DLD1 (cell line): ENCODE data around the gene B4GALNT4.
"Not testable (repeated sequence)": the region's sequence is repeated elsewhere in the genome, so short reads cannot be mapped to it uniquely, and the experiment has no call there.

Experiments used
- in situ Hi-C: cut with HindIII; loops from 2 replicates; pipeline ENCODE4 v1.10.0; 2017; ENCODE audit warnings: low sequenced_read_pairs

The B4GALNT4 gene

GRCh38 chr11:334264-334994, 34.9 kb upstream of the B4GALNT4 start:
- in situ Hi-C loops, result loop anchor here (10.0 kb wide), 1 partner anchor 80 kb away; no protein-coding TSS in a partner anchor

- in situ Hi-C loops, result loop anchor here (10.0 kb wide), 1 partner anchor 81 kb away; no protein-coding TSS in a partner anchor
These were observed 33.3 kb upstream of the B4GALNT4 start for GRCh38 chr11:335779-336658.

GRCh38 chr11:336659-337198, 32.6 kb upstream of the B4GALNT4 start:
- in situ Hi-C loops, result loop anchor here (10.0 kb wide), 1 partner anchor 82 kb away; no protein-coding TSS in a partner anchor

GRCh38 chr11:337711-338110, 31.6 kb upstream of the B4GALNT4 start:
- in situ Hi-C loops, result loop anchor here (10.0 kb wide), 1 partner anchor 83 kb away; no protein-coding TSS in a partner anchor

- in situ Hi-C loops, result loop anchor here (10.0 kb wide), 1 partner anchor 85 kb away; no protein-coding TSS in a partner anchor
These were observed 29.3 kb upstream of the B4GALNT4 start for GRCh38 chr11:339963-340362.

- in situ Hi-C loops, result no loop called here
These were observed 28.5 kb upstream of the B4GALNT4 start for GRCh38 chr11:340539-341512.

- in situ Hi-C loops, result no loop called here
These were observed 27.0 kb upstream of the B4GALNT4 start for GRCh38 chr11:342328-342727.

GRCh38 chr11:344836-345578, 24.3 kb upstream of the B4GALNT4 start:
- in situ Hi-C loops, result no loop called here

GRCh38 chr11:346529-346928, 22.8 kb upstream of the B4GALNT4 start:
- in situ Hi-C loops, result no loop called here

- in situ Hi-C loops, result not testable (repeated sequence)
These were observed 19.9 kb upstream of the B4GALNT4 start for GRCh38 chr11:349270-349954.

- in situ Hi-C loops, result not testable (repeated sequence)
These were observed 19.1 kb upstream of the B4GALNT4 start for GRCh38 chr11:350033-350722.

- in situ Hi-C loops, result no loop called here
These were observed 18.5 kb upstream of the B4GALNT4 start for GRCh38 chr11:350723-351255.

- in situ Hi-C loops, result no loop called here
These were observed 17.9 kb upstream of the B4GALNT4 start for GRCh38 chr11:351411-351810.

GRCh38 chr11:352456-353031, 16.8 kb upstream of the B4GALNT4 start:
- in situ Hi-C loops, result no loop called here

GRCh38 chr11:353179-353873, 16.0 kb upstream of the B4GALNT4 start:
- in situ Hi-C loops, result no loop called here

- in situ Hi-C loops, result no loop called here
These were observed 13.5 kb upstream of the B4GALNT4 start for GRCh38 chr11:355581-356458.
